T-cell (primary cell): ENCODE measurements around the gene CCDC136. TPM values are rescaled to one million over a fixed set of nuclear protein-coding genes. Genes with fewer than 3 reads are reported as not detected.

Experiments used
- ATAC-seq, 4 experiments: fragments of 200-7000 bp in 3 of 4; fragments of 150-1000 bp in 1 of 4; cut with Tn5 transposase; replicated peaks in 1 of 4; 1 replicate in 3 of 4; 2 replicates in 1 of 4; pipeline ENCODE4 v1.10.0; 2021; ENCODE audit warnings: moderate library complexity in 3 of 4, mild to moderate bottlenecking in 2 of 4, moderate number of reproducible peaks in 1 of 4
- CTCF ChIA-PET, 2 donors: fragments of 300-600 bp; sonication (Branson Sonifier 250); formaldehyde crosslinking; loops; one replicate each; lab custom pipeline; 2022; ENCODE audit warnings: antibody characterized with exemption in 2 of 2; lab: Charles Lee
- POLR2A ChIA-PET, 2 donors: fragments of 300-600 bp; sonication (Branson Sonifier 250); formaldehyde crosslinking; loops; one replicate each; lab custom pipeline; 2022; ENCODE audit warnings: antibody characterized with exemption in 2 of 2; lab: Charles Lee
- DNase-seq, 35 experiments: peaks; one replicate each; pipeline versions ENCODE4 v3.0.0 to v3.0.0-alpha.2; 2013 to 2023
- H3K27ac ChIP-seq: one replicate; pipeline ENCODE4 v1.5.1; 2013; ENCODE audit warnings: low read length
- H3K27me3 ChIP-seq, 2 experiments: replicated peaks in 1 of 2; 1 replicate in 1 of 2; 2 replicates in 1 of 2; pipeline versions ENCODE4 v1.6.1 to v1.7.0; 2013; ENCODE audit warnings: low read length in 1 of 2, mixed read lengths in 1 of 2; ENCODE audit not compliant: control insufficient read depth in 2 of 2, insufficient read depth in 2 of 2; ENCODE audit errors: extremely low read depth in 1 of 2
- H3K36me3 ChIP-seq, 2 donors: 1 replicate in 1 of 2; 2 replicates in 1 of 2; pipeline versions ENCODE4 v1.6.1 to v1.7.0; 2013; ENCODE audit warnings: low read length in 1 of 2; ENCODE audit not compliant: control insufficient read depth in 2 of 2, insufficient read depth in 1 of 2; ENCODE audit errors: extremely low read depth in 1 of 2
- H3K4me1 ChIP-seq, 2 experiments: 1 replicate in 1 of 2; 2 replicates in 1 of 2; pipeline versions ENCODE4 v1.6.1 to v1.7.0; 2013; ENCODE audit warnings: low read length in 2 of 2, mixed read lengths in 1 of 2; ENCODE audit not compliant: insufficient read depth in 2 of 2, control insufficient read depth in 1 of 2; ENCODE audit errors: extremely low read depth in 1 of 2
- H3K4me3 ChIP-seq, 2 donors: 1 replicate in 1 of 2; 2 replicates in 1 of 2; pipeline versions ENCODE4 v1.5.1 to v1.7.0; 2013; ENCODE audit warnings: mild to moderate bottlenecking in 2 of 2, low read length in 1 of 2, moderate library complexity in 1 of 2; ENCODE audit not compliant: control insufficient read depth in 1 of 2; ENCODE audit errors: extremely low read depth in 1 of 2
- H3K9me3 ChIP-seq: 2 replicates; pipeline ENCODE4 v1.7.0; 2013
- H3K27ac Mint-ChIP-seq, 2 donors: one replicate each; pipeline ENCODE4 v1.8.0; 2020 to 2021; ENCODE audit warnings: mild to moderate bottlenecking in 2 of 2, mixed read lengths in 2 of 2
- H3K27me3 Mint-ChIP-seq, 2 donors: one replicate each; pipeline ENCODE4 v1.8.0; 2021 to 2022; ENCODE audit warnings: mixed read lengths in 2 of 2
- H3K36me3 Mint-ChIP-seq: one replicate; pipeline ENCODE4 v1.8.0; 2021; ENCODE audit warnings: mixed read lengths
- H3K4me1 Mint-ChIP-seq, 3 donors: one replicate each; pipeline ENCODE4 v1.8.0; 2020 to 2022; ENCODE audit warnings: mixed read lengths in 3 of 3, mild to moderate bottlenecking in 1 of 3
- H3K4me3 Mint-ChIP-seq, 3 donors: one replicate each; pipeline ENCODE4 v1.8.0; 2020 to 2022; ENCODE audit warnings: mild to moderate bottlenecking in 3 of 3, mixed read lengths in 3 of 3, moderate library complexity in 3 of 3
- H3K9me3 Mint-ChIP-seq, 3 donors: one replicate each; pipeline ENCODE4 v1.8.0; 2020 to 2022; ENCODE audit warnings: mixed read lengths in 3 of 3
- WGBS: methylation state at CpG from one replicate; pipeline ENCODE4 v1.1.5; 2013; ENCODE audit warnings: missing lambda C conversion rate; ENCODE audit not compliant: insufficient coverage; 5-methylcytosine and 5-hydroxymethylcytosine counted together
- total RNA-seq, 35 experiments: library from RNA in 6 of 35; stranded (reverse) in 6 of 35; fragments of 120-200 nt in 1 of 35; gene quantifications; one replicate each; pipeline versions ENCODE4 v1.2.1 to v1.2.4 and lab custom pipeline; 2013 to 2026

The CCDC136 gene
- total RNA-seq, 5 donors from 2014 or later (not counting 1 experiment from before 2014, with no cell fraction given), result 7.6 to 15.7 (median 14.6) TPM

- peaks cover 8 to 16% (median 15%) of the 10 kb centered on the region in 3 donors for H3K9me3 Mint-ChIP-seq
- peak in 1 of 4 experiments; percentile 33 for ATAC-seq
- H3K36me3 Mint-ChIP-seq, result peaks cover 38% of the 10 kb centered on the region
- no peaks in the 10 kb centered on the region for H3K4me1 Mint-ChIP-seq
- H3K36me3 ChIP-seq, result peaks cover 0 to 10% of the 10 kb centered on the region in 2 donors
- no peaks in the 10 kb centered on the region for H3K4me1 ChIP-seq
- ChIA-PET CTCF (no interaction called here), POLR2A (interaction anchor here in 1 of 2 donors (0.6 kb wide), 1 partner anchor 127 kb away, joined by 4 read pairs; no protein-coding TSS in a partner anchor)
- peaks cover 0 to 14% of the 10 kb centered on the region in 2 experiments for H3K27me3 ChIP-seq
- no peak overlapping the region for H3K27ac ChIP-seq
- no peak overlapping the region for H3K4me3 Mint-ChIP-seq
- WGBS, result 100% methylated on average over 6 of the region's 7 CpGs
- no peak for DNase-seq
- H3K27ac Mint-ChIP-seq, result no peak overlapping the region
- H3K27me3 Mint-ChIP-seq, result no peaks in the 10 kb centered on the region
- no peak overlapping the region for H3K4me3 ChIP-seq
- H3K9me3 ChIP-seq, result no peaks in the 10 kb centered on the region
Observed at GRCh38 chr7:128774921-128775320, 16.8 kb upstream of the CCDC136 start.

- peaks cover 8 to 16% (median 15%) of the 10 kb centered on the region in 3 donors for H3K9me3 Mint-ChIP-seq
- Histone ChIP-seq H3K4me3 (no peak within 1 kb of the TSS), H3K27me3 (peaks cover 0 to 14% of the 10 kb centered on the region in 2 experiments), H3K9me3 (no peaks in the 10 kb centered on the region), H3K27ac (no peak within 1 kb of the TSS), H3K36me3 (peaks cover 0 to 2% of the 10 kb centered on the region in 2 donors), H3K4me1 (no peaks in the 10 kb centered on the region)
- H3K36me3 Mint-ChIP-seq, result peaks cover 31% of the 10 kb centered on the region
- 100% methylated on average over 1 of the region's 4 CpGs for WGBS
- no peak for ATAC-seq
- no peak within 1 kb of the TSS for H3K27ac Mint-ChIP-seq
- no peak for DNase-seq
- CTCF ChIA-PET, result no interaction called here
- H3K4me3 Mint-ChIP-seq, result no peak within 1 kb of the TSS
- POLR2A ChIA-PET, result no interaction called here
- H3K27me3 Mint-ChIP-seq, result no peaks in the 10 kb centered on the region
- no peaks in the 10 kb centered on the region for H3K4me1 Mint-ChIP-seq
Observed at GRCh38 chr7:128775744-128776474, 15.9 kb upstream of the CCDC136 start, which contains the start of gene OPN1SW. TSS of gene OPN1SW (minus strand) at chr7:128775794. CDS start at chr7:128775781, 13 bp downstream.

GRCh38 chr7:128777156-128778123 is 14.3 kb upstream of the CCDC136 start:
- Histone ChIP-seq H3K27ac (no peak overlapping the region), H3K36me3 (no peaks in the 10 kb centered on the region), H3K4me3 (no peak overlapping the region), H3K9me3 (no peaks in the 10 kb centered on the region), H3K27me3 (peaks cover 0 to 14% of the 10 kb centered on the region in 2 experiments), H3K4me1 (no peaks in the 10 kb centered on the region)
- Mint-ChIP-seq H3K9me3 (peaks cover 8 to 16% (median 15%) of the 10 kb centered on the region in 3 donors), H3K27ac (no peak overlapping the region), H3K27me3 (no peaks in the 10 kb centered on the region), H3K36me3 (peaks cover 20% of the 10 kb centered on the region), H3K4me3 (no peak overlapping the region), H3K4me1 (no peaks in the 10 kb centered on the region)
- ATAC-seq (no peak), DNase-seq (no peak)
- ChIA-PET POLR2A (interaction anchor here in 1 of 2 donors (0.9 kb wide), 1 partner anchor 37 kb away, joined by 4 read pairs; no protein-coding TSS in a partner anchor), CTCF (interaction anchor here in 1 of 2 donors (0.7 kb wide), 1 partner anchor 20 kb away, joined by 3 read pairs; no protein-coding TSS in a partner anchor)
- WGBS, result no CpG with 5 or more reads among the region's 5 CpGs

GRCh38 chr7:128778946-128779345 is 12.8 kb upstream of the CCDC136 start:
- no peak for ATAC-seq
- peaks cover 0 to 17% of the 10 kb centered on the region in 2 experiments for H3K27me3 ChIP-seq
- no peaks in the 10 kb centered on the region for H3K4me1 ChIP-seq
- H3K9me3 ChIP-seq, result no peaks in the 10 kb centered on the region
- H3K36me3 Mint-ChIP-seq, result peaks cover 9% of the 10 kb centered on the region
- H3K27ac Mint-ChIP-seq, result no peak overlapping the region
- POLR2A ChIA-PET, result interaction anchor here in 1 of 2 donors (0.6 kb wide), 1 partner anchor 30 kb away, joined by 4 read pairs; no protein-coding TSS in a partner anchor
- H3K4me3 ChIP-seq, result no peak overlapping the region
- H3K4me1 Mint-ChIP-seq, result no peaks in the 10 kb centered on the region
- CTCF ChIA-PET, result no interaction called here
- no peaks in the 10 kb centered on the region for H3K27me3 Mint-ChIP-seq
- H3K4me3 Mint-ChIP-seq, result no peak overlapping the region
- peaks cover 8 to 16% (median 15%) of the 10 kb centered on the region in 3 donors for H3K9me3 Mint-ChIP-seq
- WGBS, result 87% methylated on average over 5 of the region's 5 CpGs
- no peaks in the 10 kb centered on the region for H3K36me3 ChIP-seq
- H3K27ac ChIP-seq, result no peak overlapping the region
- DNase-seq, result no peak

GRCh38 chr7:128781126-128781525 is 10.6 kb upstream of the CCDC136 start:
- DNase-seq (no peak), ATAC-seq (no peak)
- no peaks in the 10 kb centered on the region for H3K4me1 ChIP-seq
- H3K36me3 Mint-ChIP-seq, result no peaks in the 10 kb centered on the region
- CTCF ChIA-PET, result interaction anchor here in 1 of 2 donors (0.6 to 0.7 kb wide), 3 partner anchors 103 to 447 kb away, joined by 3 to 7 read pairs (median 6); no protein-coding TSS in a partner anchor
- no peak overlapping the region for H3K4me3 Mint-ChIP-seq
- peaks cover 0 to 15% of the 10 kb centered on the region in 2 experiments for H3K27me3 ChIP-seq
- H3K27ac Mint-ChIP-seq, result no peak overlapping the region
- H3K4me1 Mint-ChIP-seq, result no peaks in the 10 kb centered on the region
- no peaks in the 10 kb centered on the region for H3K9me3 ChIP-seq
- no peaks in the 10 kb centered on the region for H3K36me3 ChIP-seq
- POLR2A ChIA-PET, result no interaction called here
- 85% methylated on average over 2 of the region's 5 CpGs for WGBS
- no peak overlapping the region for H3K27ac ChIP-seq
- peaks cover 8 to 16% (median 15%) of the 10 kb centered on the region in 3 donors for H3K9me3 Mint-ChIP-seq
- no peak overlapping the region for H3K4me3 ChIP-seq
- H3K27me3 Mint-ChIP-seq, result no peaks in the 10 kb centered on the region

- no CpG with 5 or more reads among the region's 3 CpGs for WGBS
- Histone ChIP-seq H3K36me3 (no peaks in the 10 kb centered on the region), H3K4me1 (no peaks in the 10 kb centered on the region), H3K4me3 (no peak overlapping the region), H3K27ac (no peak overlapping the region), H3K9me3 (no peaks in the 10 kb centered on the region), H3K27me3 (peaks cover 0 to 13% of the 10 kb centered on the region in 2 experiments)
- POLR2A ChIA-PET, result no interaction called here
- no peak for DNase-seq
- Mint-ChIP-seq H3K36me3 (no peaks in the 10 kb centered on the region), H3K27ac (no peak overlapping the region), H3K9me3 (peaks cover 8 to 16% (median 13%) of the 10 kb centered on the region in 3 donors), H3K4me3 (no peak overlapping the region), H3K27me3 (no peaks in the 10 kb centered on the region), H3K4me1 (no peaks in the 10 kb centered on the region)
- CTCF ChIA-PET, result interaction anchor here in 1 of 2 donors (0.6 kb wide), 1 partner anchor 448 kb away, joined by 3 read pairs; no protein-coding TSS in a partner anchor
- no peak for ATAC-seq
Observed at GRCh38 chr7:128781851-128782250, 9.9 kb upstream of the CCDC136 start.
